Measurements from ENCODE around the gene CEMIP.

The CEMIP gene

GRCh38 chr15:80789296-80789695, 10.1 kb downstream of the CEMIP start:
- no peak for DNase-seq (ENCODE audit: low read depth)
- no peak overlapping the region for H3K4me3 ChIP-seq (ENCODE audit: low read depth, low read length)
- TF ChIP-seq CTCF (IDR thresholded peaks at IDR 0.05; ENCODE audit: control insufficient read depth, extremely low read depth, insufficient read depth): no peak

GRCh38 chr15:80789796-80790195, 10.6 kb downstream of the CEMIP start:
- no peak overlapping the region for H3K4me3 ChIP-seq (ENCODE audit: low read depth, low read length)
- TF ChIP-seq CTCF (IDR thresholded peaks at IDR 0.05; ENCODE audit: control insufficient read depth, extremely low read depth, insufficient read depth): no peak
- no peak for DNase-seq (ENCODE audit: low read depth)

- DNase-seq (ENCODE audit: low read depth): no peak
- no peak overlapping the region for H3K4me3 ChIP-seq (ENCODE audit: low read depth, low read length)
- TF ChIP-seq CTCF (IDR thresholded peaks at IDR 0.05; ENCODE audit: control insufficient read depth, extremely low read depth, insufficient read depth): no peak
Observed at GRCh38 chr15:80790236-80790635, 11.1 kb downstream of the CEMIP start.

- DNase-seq (ENCODE audit: low read depth): no peak
- H3K4me3 ChIP-seq (ENCODE audit: low read depth, low read length): no peak overlapping the region
- no peak for TF ChIP-seq CTCF (IDR thresholded peaks at IDR 0.05; ENCODE audit: control insufficient read depth, extremely low read depth, insufficient read depth)
Observed at GRCh38 chr15:80791004-80791403, 11.8 kb downstream of the CEMIP start.

GRCh38 chr15:80796407-80796806, 17.2 kb downstream of the CEMIP start:
- no peak for DNase-seq (ENCODE audit: low read depth)
- H3K4me3 ChIP-seq (ENCODE audit: low read depth, low read length): no peak overlapping the region
- no peak for TF ChIP-seq CTCF (IDR thresholded peaks at IDR 0.05; ENCODE audit: control insufficient read depth, extremely low read depth, insufficient read depth)

GRCh38 chr15:80798911-80799310, 19.7 kb downstream of the CEMIP start:
- no peak for TF ChIP-seq CTCF (IDR thresholded peaks at IDR 0.05; ENCODE audit: control insufficient read depth, extremely low read depth, insufficient read depth)
- H3K4me3 ChIP-seq (ENCODE audit: low read depth, low read length): no peak overlapping the region
- no peak for DNase-seq (ENCODE audit: low read depth)

GRCh38 chr15:80800067-80800466, 20.9 kb downstream of the CEMIP start:
- no peak overlapping the region for H3K4me3 ChIP-seq (ENCODE audit: low read depth, low read length)

More at GRCh38 chr15:80800067-80800466, 20.9 kb downstream of the CEMIP start:
- DNase-seq (ENCODE audit: low read depth): no peak
- TF ChIP-seq CTCF (IDR thresholded peaks at IDR 0.05; ENCODE audit: control insufficient read depth, extremely low read depth, insufficient read depth): no peak

All from LNCaP clone FGC (cell line).